Stimulated activated CD4-positive, alpha-beta T cell treated with anti-CD3 and anti-CD28 coated beads, TNF-alpha, amount 100 ng/mL, for 24 hours (primary cell): Measurements from ENCODE around the gene CCNQ.

ENCODE experiments used
- DNase-seq, 3 experiments: peaks; one replicate each; pipeline ENCODE4 v3.0.0-alpha.2; 2020; ENCODE audit warnings: low read depth in 3 of 3

The CCNQ gene

GRCh38 chrX:153539171-153539978 lies 59.6 kb downstream of the CCNQ start:
- DNase-seq, result peak; percentile 22 to 55 (median 40)

- DNase-seq, result no peak
These were observed 60.5 kb downstream of the CCNQ start for GRCh38 chrX:153538424-153538823.
